GM23338 (cell line): ENCODE results near the gene ATP8A2. TPM values are rescaled to one million over a fixed set of nuclear protein-coding genes. Genes with fewer than 3 reads are reported as not detected.

ENCODE experiments used
- ATAC-seq: fragments of 200-7000 bp; cut with Tn5 transposase; 3 replicates; pipeline ENCODE4 v1.9.1; 2020
- DNase-seq: peaks from one replicate; pipeline ENCODE4 v3.0.0-alpha.2; 2015; ENCODE audit warnings: low spot score
- H2AFZ ChIP-seq: fragments of 200-600 bp; sonication (generic); 2 replicates; pipeline ENCODE4 v1.8.0; 2016; ENCODE audit warnings: antibody characterized with exemption, mild to moderate bottlenecking, moderate library complexity
- H3F3A ChIP-seq: fragments of 200-600 bp; sonication (generic); replicated peaks from 2 replicates; pipeline ENCODE4 v1.8.0; 2017; ENCODE audit warnings: antibody characterized with exemption, mixed run types, low read depth
- H3K27ac ChIP-seq: fragments of 200-600 bp; sonication (generic); 2 replicates; pipeline ENCODE4 v1.6.1; 2016; ENCODE audit warnings: low read depth
- H3K27me3 ChIP-seq: fragments of 200-600 bp; sonication (generic); 2 replicates; pipeline ENCODE4 v1.8.0; 2016; ENCODE audit warnings: mild to moderate bottlenecking, mixed run types, moderate library complexity; ENCODE audit not compliant: insufficient read depth
- H3K36me3 ChIP-seq: fragments of 200-600 bp; sonication (generic); 2 replicates; pipeline ENCODE4 v1.8.0; 2016; ENCODE audit warnings: mild to moderate bottlenecking; ENCODE audit not compliant: insufficient read depth
- H3K4me1 ChIP-seq: fragments of 200-600 bp; sonication (generic); 2 replicates; pipeline ENCODE4 v1.8.0; 2016; ENCODE audit warnings: mild to moderate bottlenecking, moderate library complexity; ENCODE audit not compliant: insufficient read depth
- H3K4me2 ChIP-seq: fragments of 200-600 bp; sonication (generic); 2 replicates; pipeline ENCODE4 v1.7.1; 2017; ENCODE audit warnings: mixed run types
- H3K4me3 ChIP-seq: fragments of 200-600 bp; sonication (generic); 2 replicates; pipeline ENCODE4 v1.6.1; 2016; ENCODE audit warnings: mixed run types
- H3K79me2 ChIP-seq: fragments of 200-600 bp; sonication (generic); replicated peaks from 2 replicates; pipeline ENCODE4 v1.8.0; 2017; ENCODE audit warnings: mild to moderate bottlenecking; ENCODE audit not compliant: insufficient read depth
- H3K9me2 ChIP-seq: fragments of 200-600 bp; sonication (generic); 2 replicates; pipeline ENCODE4 v1.8.0; 2017; ENCODE audit not compliant: insufficient read depth
- H4K20me1 ChIP-seq: fragments of 200-600 bp; sonication (generic); replicated peaks from 2 replicates; pipeline ENCODE4 v1.8.0; 2017; ENCODE audit warnings: mild to moderate bottlenecking; ENCODE audit not compliant: insufficient read depth
- H3K27ac Mint-ChIP-seq: 2 replicates; pipeline ENCODE4 v1.8.0; 2020; ENCODE audit warnings: inconsistent platforms, mild to moderate bottlenecking, moderate library complexity, mixed read lengths
- H3K27me3 Mint-ChIP-seq: 3 replicates; pipeline ENCODE4 v1.8.0; 2022; ENCODE audit warnings: low read depth, mild to moderate bottlenecking, moderate library complexity, mixed read lengths, inconsistent platforms; ENCODE audit not compliant: insufficient read depth, poor library complexity
- H3K36me3 Mint-ChIP-seq: 3 replicates; pipeline ENCODE4 v1.8.0; 2021; ENCODE audit warnings: low read depth, mild to moderate bottlenecking, inconsistent platforms, moderate library complexity, mixed read lengths
- H3K4me1 Mint-ChIP-seq: 3 replicates; pipeline ENCODE4 v1.8.0; 2020; ENCODE audit warnings: mild to moderate bottlenecking, inconsistent platforms, mixed read lengths
- H3K4me3 Mint-ChIP-seq: 3 replicates; pipeline ENCODE4 v1.8.0; 2021; ENCODE audit warnings: moderate library complexity, mild to moderate bottlenecking, inconsistent platforms, mixed read lengths
- H3K9me3 Mint-ChIP-seq: 3 replicates; pipeline ENCODE4 v1.8.0; 2020; ENCODE audit warnings: moderate library complexity, mild to moderate bottlenecking, inconsistent platforms, mixed read lengths
- CREB1 ChIP-seq: fragments of 250-450 bp; sonication (Bioruptor Pico); IDR thresholded peaks from 2 replicates; pipeline ENCODE4 v1.5.0; 2020; ENCODE audit warnings: low read depth, mild to moderate bottlenecking, moderate library complexity
- EZH2phosphoT487 ChIP-seq: fragments of 200-600 bp; sonication (generic); IDR thresholded peaks from one replicate; pipeline ENCODE4 v1.8.1; 2018; ENCODE audit warnings: antibody characterized with exemption; ENCODE audit not compliant: unreplicated experiment
- NANOG ChIP-seq: IDR thresholded peaks from 2 replicates; pipeline ENCODE4 v1.6.1; 2016; ENCODE audit warnings: antibody characterized with exemption, borderline replicate concordance
- POLR2AphosphoS5 ChIP-seq: IDR thresholded peaks from 2 replicates; pipeline ENCODE4 v1.6.1; 2016; ENCODE audit warnings: antibody characterized with exemption, low read depth
- ZNF331 ChIP-seq: fragments of 250-450 bp; sonication (Bioruptor Pico); IDR thresholded peaks from 2 replicates; pipeline ENCODE4 v1.5.0; 2020; ENCODE audit warnings: low read depth, mild to moderate bottlenecking, moderate library complexity
- polyA plus RNA-seq: library from polyadenylated mRNA; unstranded; fragments of >200 nt; fragmentation: Nextera tagmentation; extraction: Ambion mirVana; gene quantifications from 2 replicates; pipeline ENCODE4 v1.2.1, GENCODE V29; 2016
- total RNA-seq: library from RNA; depleted of rRNA; stranded (reverse); fragments of >200 nt; shearing (Covaris generic); gene quantifications from 2 replicates; pipeline ENCODE4 v1.2.3, GENCODE V29; 2014
- TF ChIP-seq, protein P1 (sequence below): IDR thresholded peaks from one replicate; pipeline ENCODE4 v1.6.1; 2018; ENCODE audit warnings: antibody characterized with exemption; ENCODE audit not compliant: unreplicated experiment
- TF ChIP-seq, protein P2 (sequence below): fragments of 250-450 bp; sonication (Bioruptor Pico); IDR thresholded peaks from 2 replicates; pipeline ENCODE4 v1.5.0; 2020; ENCODE audit warnings: mild to moderate bottlenecking, moderate library complexity

The ATP8A2 gene
- total and polyA plus RNA-seq, 2 experiments from 2014 or later = 5.7 to 8.8 TPM

DNA sequence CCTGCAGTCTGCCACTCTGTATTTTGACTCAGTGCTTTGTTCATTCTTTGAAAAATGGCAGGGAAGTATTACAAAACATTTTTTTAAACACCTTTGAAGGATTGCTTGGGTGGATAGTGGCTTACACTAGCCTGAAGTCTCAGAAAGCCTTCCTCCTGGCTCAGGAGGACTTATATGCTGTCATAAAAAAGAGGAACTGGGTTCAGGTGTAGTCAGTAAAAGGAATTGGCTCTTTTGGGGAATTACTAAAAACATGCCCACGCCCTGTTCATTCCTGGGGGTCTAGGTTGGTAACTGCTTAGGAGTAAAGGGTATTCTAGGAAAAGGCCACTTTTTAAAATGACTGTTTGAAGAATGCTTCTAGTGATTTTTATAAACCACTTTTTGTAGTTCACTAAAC lies 493.2 kb downstream of the ATP8A2 start:
- Mint-ChIP-seq H3K27ac (no peak overlapping the region), H3K4me3 (no peak overlapping the region), H3K4me1 (peaks cover 23% of the 10 kb centered on the region), H3K9me3 (no peaks in the 10 kb centered on the region), H3K27me3 (peaks cover 5% of the 10 kb centered on the region), H3K36me3 (no peaks in the 10 kb centered on the region)
- Histone ChIP-seq H3K79me2 (no peaks in the 10 kb centered on the region), H3K4me2 (no peak overlapping the region), H3K4me1 (peaks cover 19% of the 10 kb centered on the region), H2AFZ (no peak overlapping the region), H3F3A (no peaks in the 10 kb centered on the region; the same call in 1 of the 2 replicates), H4K20me1 (no peaks in the 10 kb centered on the region), H3K36me3 (no peaks in the 10 kb centered on the region), H3K27ac (no peak overlapping the region), H3K9me2 (0 out of 2 replicates have a peak, but pooled peaks cover 4% of the 10 kb centered on the region), H3K27me3 (no peaks in the 10 kb centered on the region), H3K4me3 (no peak overlapping the region)
- no peak for DNase-seq
- no peak for ATAC-seq
- TF ChIP-seq POLR2AphosphoS5 (no peak), ZNF331 (CRISPR knock-in tag) (no peak), CREB1 (no peak), EZH2phosphoT487 (no peak), NANOG (no peak)
- TF ChIP-seq, protein P1, sequence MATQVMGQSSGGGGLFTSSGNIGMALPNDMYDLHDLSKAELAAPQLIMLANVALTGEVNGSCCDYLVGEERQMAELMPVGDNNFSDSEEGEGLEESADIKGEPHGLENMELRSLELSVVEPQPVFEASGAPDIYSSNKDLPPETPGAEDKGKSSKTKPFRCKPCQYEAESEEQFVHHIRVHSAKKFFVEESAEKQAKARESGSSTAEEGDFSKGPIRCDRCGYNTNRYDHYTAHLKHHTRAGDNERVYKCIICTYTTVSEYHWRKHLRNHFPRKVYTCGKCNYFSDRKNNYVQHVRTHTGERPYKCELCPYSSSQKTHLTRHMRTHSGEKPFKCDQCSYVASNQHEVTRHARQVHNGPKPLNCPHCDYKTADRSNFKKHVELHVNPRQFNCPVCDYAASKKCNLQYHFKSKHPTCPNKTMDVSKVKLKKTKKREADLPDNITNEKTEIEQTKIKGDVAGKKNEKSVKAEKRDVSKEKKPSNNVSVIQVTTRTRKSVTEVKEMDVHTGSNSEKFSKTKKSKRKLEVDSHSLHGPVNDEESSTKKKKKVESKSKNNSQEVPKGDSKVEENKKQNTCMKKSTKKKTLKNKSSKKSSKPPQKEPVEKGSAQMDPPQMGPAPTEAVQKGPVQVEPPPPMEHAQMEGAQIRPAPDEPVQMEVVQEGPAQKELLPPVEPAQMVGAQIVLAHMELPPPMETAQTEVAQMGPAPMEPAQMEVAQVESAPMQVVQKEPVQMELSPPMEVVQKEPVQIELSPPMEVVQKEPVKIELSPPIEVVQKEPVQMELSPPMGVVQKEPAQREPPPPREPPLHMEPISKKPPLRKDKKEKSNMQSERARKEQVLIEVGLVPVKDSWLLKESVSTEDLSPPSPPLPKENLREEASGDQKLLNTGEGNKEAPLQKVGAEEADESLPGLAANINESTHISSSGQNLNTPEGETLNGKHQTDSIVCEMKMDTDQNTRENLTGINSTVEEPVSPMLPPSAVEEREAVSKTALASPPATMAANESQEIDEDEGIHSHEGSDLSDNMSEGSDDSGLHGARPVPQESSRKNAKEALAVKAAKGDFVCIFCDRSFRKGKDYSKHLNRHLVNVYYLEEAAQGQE = no peak
- TF ChIP-seq, protein P2, sequence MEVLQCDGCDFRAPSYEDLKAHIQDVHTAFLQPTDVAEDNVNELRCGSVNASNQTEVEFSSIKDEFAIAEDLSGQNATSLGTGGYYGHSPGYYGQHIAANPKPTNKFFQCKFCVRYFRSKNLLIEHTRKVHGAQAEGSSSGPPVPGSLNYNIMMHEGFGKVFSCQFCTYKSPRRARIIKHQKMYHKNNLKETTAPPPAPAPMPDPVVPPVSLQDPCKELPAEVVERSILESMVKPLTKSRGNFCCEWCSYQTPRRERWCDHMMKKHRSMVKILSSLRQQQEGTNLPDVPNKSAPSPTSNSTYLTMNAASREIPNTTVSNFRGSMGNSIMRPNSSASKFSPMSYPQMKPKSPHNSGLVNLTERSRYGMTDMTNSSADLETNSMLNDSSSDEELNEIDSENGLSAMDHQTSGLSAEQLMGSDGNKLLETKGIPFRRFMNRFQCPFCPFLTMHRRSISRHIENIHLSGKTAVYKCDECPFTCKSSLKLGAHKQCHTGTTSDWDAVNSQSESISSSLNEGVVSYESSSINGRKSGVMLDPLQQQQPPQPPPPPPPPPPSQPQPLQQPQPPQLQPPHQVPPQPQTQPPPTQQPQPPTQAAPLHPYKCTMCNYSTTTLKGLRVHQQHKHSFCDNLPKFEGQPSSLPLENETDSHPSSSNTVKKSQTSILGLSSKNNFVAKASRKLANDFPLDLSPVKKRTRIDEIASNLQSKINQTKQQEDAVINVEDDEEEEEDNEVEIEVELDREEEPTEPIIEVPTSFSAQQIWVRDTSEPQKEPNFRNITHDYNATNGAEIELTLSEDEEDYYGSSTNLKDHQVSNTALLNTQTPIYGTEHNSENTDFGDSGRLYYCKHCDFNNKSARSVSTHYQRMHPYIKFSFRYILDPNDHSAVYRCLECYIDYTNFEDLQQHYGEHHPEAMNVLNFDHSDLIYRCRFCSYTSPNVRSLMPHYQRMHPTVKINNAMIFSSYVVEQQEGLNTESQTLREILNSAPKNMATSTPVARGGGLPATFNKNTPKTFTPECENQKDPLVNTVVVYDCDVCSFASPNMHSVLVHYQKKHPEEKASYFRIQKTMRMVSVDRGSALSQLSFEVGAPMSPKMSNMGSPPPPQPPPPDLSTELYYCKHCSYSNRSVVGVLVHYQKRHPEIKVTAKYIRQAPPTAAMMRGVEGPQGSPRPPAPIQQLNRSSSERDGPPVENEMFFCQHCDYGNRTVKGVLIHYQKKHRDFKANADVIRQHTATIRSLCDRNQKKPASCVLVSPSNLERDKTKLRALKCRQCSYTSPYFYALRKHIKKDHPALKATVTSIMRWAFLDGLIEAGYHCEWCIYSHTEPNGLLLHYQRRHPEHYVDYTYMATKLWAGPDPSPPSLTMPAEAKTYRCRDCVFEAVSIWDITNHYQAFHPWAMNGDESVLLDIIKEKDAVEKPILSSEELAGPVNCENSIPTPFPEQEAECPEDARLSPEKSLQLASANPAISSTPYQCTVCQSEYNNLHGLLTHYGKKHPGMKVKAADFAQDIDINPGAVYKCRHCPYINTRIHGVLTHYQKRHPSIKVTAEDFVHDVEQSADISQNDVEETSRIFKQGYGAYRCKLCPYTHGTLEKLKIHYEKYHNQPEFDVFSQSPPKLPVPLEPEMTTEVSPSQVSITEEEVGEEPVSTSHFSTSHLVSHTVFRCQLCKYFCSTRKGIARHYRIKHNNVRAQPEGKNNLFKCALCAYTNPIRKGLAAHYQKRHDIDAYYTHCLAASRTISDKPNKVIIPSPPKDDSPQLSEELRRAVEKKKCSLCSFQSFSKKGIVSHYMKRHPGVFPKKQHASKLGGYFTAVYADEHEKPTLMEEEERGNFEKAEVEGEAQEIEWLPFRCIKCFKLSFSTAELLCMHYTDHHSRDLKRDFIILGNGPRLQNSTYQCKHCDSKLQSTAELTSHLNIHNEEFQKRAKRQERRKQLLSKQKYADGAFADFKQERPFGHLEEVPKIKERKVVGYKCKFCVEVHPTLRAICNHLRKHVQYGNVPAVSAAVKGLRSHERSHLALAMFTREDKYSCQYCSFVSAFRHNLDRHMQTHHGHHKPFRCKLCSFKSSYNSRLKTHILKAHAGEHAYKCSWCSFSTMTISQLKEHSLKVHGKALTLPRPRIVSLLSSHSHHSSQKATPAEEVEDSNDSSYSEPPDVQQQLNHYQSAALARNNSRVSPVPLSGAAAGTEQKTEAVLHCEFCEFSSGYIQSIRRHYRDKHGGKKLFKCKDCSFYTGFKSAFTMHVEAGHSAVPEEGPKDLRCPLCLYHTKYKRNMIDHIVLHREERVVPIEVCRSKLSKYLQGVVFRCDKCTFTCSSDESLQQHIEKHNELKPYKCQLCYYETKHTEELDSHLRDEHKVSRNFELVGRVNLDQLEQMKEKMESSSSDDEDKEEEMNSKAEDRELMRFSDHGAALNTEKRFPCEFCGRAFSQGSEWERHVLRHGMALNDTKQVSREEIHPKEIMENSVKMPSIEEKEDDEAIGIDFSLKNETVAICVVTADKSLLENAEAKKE = no peak
